ENCODE data around the gene NCAPG.

GRCh38 chr4:17866810-17867209, 56.0 kb downstream of the NCAPG start:
- no peak for TF ChIP-seq CTCF (IDR thresholded peaks at IDR 0.05)
- TF ChIP-seq POLR2A (IDR thresholded peaks at IDR 0.05), result no peak

Measured in testis (tissue), 2 donors.